ENCODE measurements around the gene MUSTN1. TPM values are rescaled to one million over a fixed set of nuclear protein-coding genes. Genes with fewer than 3 reads are reported as not detected.

MUSTN1 gene
- total and polyA plus RNA-seq, 3 donors from 2014 or later: 3.5 to 21.7 (median 3.6) TPM

DNA sequence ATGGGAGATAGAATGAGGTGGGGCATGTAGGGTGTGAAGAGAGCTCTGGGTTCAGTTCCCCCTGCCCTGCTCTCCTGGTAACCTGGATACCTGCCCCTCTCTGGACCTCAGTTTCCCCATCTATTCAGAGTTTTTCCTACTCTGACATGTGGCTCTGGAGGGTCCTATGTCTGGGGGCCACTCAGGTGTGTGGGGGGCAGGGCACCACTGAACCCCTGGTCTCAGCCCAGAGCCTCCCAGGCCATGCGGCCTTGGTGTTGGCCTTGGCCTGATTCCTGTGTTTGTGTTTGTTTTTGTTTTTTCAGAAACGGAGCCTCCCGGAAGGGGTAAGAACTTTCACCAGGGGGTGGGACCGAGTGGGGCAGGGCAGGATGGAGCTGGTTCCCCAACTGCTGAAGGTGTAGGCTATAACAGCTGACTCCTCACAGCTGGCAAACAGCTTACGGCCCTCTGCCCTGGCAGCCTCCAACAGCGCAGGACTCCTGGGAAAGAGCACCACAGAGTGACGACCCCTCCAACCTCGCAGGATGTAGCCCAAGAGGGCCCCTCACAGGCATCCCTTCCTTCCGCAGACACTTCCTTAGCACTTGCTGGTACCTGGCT, 39.4 kb downstream of the MUSTN1 start:
- Histone ChIP-seq H3K27ac (no peak overlapping the region), H3K36me3 (ENCODE audit: low read depth, missing control alignments) (no peaks in the 10 kb centered on the region), H3K4me3 (no peak overlapping the region), H3K9me3 (no peaks in the 10 kb centered on the region), H3K27me3 (no peaks in the 10 kb centered on the region), H3K4me1 (no peaks in the 10 kb centered on the region)
- TF ChIP-seq, protein P1, sequence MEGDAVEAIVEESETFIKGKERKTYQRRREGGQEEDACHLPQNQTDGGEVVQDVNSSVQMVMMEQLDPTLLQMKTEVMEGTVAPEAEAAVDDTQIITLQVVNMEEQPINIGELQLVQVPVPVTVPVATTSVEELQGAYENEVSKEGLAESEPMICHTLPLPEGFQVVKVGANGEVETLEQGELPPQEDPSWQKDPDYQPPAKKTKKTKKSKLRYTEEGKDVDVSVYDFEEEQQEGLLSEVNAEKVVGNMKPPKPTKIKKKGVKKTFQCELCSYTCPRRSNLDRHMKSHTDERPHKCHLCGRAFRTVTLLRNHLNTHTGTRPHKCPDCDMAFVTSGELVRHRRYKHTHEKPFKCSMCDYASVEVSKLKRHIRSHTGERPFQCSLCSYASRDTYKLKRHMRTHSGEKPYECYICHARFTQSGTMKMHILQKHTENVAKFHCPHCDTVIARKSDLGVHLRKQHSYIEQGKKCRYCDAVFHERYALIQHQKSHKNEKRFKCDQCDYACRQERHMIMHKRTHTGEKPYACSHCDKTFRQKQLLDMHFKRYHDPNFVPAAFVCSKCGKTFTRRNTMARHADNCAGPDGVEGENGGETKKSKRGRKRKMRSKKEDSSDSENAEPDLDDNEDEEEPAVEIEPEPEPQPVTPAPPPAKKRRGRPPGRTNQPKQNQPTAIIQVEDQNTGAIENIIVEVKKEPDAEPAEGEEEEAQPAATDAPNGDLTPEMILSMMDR (IDR thresholded peaks at IDR 0.05): no peak
- TF ChIP-seq POLR2A (IDR thresholded peaks at IDR 0.05): no peak
- 51% methylated on average over 7 to 9 of the region's 9 CpGs for whole genome bisulfite sequencing, 2 donors
- DNase-seq: no peak
- intact Hi-C loops (cut with DNase I; ENCODE audit: low total_unique reads): no loop called here

DNA sequence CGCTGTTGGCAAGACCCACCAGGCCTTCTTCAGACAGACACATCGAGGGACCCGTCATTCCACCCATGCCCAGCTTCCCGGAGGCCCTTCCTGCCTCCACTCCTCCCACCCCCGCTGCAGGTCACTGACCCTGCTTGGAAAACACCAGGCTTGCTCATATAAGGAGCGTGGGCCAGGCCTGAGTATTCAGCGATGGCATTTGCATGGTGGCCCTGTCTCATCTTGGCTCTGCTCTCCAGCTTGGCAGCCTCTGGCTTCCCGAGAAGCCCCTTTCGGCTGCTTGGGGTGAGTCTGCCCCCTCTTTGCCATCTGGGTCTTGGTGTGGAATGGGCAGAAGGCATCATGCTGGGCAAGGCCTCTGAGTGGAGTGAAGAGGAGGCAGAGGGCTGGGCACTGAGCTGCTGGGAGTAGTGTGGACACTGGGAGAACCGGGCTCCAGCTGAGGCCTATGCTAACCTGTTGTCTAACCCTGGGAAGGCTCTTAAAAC, 40.2 kb downstream of the MUSTN1 start, which contains the start of gene ITIH3:
ITIH3 (plus strand) TSS at position 185 of the 488 bp plus-strand sequence; CDS start at position 193, 8 bp downstream.
- 87 to 88% methylated on average over 7 to 10 of the region's 10 CpGs for WGBS, 2 donors
- no peaks in the 10 kb centered on the region for H3K27me3 ChIP-seq
- no peak within 1 kb of the TSS for H3K4me3 ChIP-seq
- no peak for DNase-seq
- no peaks in the 10 kb centered on the region for H3K9me3 ChIP-seq
- H3K27ac ChIP-seq: no peak within 1 kb of the TSS
- intact Hi-C loops (cut with DNase I; ENCODE audit: low total_unique reads): no loop called here
- no peaks in the 10 kb centered on the region for H3K4me1 ChIP-seq
- H3K36me3 ChIP-seq (ENCODE audit: low read depth, missing control alignments): no peaks in the 10 kb centered on the region
- TF ChIP-seq, protein P1 (IDR thresholded peaks at IDR 0.05): no peak
- no peak for TF ChIP-seq POLR2A (IDR thresholded peaks at IDR 0.05)

DNA sequence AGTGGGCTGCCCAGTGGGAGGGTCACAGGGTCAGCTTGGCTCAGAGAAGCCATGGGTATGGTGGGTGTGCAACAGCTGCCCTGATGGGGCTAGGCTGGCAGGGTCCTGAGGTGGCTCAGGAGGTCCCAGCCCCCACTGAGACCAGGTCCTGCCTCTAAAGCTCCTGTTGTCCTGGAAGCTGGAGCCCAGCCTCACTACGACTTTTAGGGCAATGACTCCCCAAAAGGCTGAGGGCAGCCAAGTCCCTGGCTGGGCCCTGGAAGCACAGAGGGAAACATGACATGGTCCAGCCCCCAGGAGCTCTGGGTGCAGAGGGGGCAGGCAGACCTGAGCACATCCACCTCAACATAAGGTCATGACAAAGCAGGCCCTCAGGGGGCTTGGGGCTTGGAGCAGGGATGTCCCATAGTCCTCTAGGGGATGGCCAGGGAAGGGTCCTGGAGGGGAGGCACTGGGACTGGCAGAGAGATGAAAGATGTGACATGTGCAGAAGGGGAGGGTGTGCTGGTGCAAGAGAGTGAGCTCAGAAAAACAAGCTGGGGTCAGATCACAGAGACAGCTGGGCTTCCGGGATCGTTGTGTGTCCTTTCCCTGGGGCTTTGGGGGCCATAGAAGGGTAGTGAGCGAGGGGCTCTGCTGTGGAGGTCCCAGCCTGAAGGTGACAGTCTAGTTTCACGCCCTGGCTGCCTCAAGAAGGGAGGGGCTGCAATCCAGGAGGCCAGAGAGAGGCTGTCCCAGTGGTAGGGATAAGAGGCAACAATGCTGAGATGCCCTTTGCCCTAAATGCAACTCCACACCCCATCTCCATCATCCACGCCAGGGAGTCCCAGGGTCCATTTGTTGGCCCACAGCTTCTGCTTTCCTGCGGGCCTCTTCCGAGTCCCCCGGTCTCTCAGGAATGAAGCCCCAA, 40.9 kb downstream of the MUSTN1 start:
- Histone ChIP-seq H3K36me3 (ENCODE audit: low read depth, missing control alignments) (no peaks in the 10 kb centered on the region), H3K4me3 (no peak overlapping the region), H3K9me3 (no peaks in the 10 kb centered on the region), H3K27ac (no peak overlapping the region), H3K4me1 (no peaks in the 10 kb centered on the region), H3K27me3 (no peaks in the 10 kb centered on the region)
- 88 to 96% methylated on average over 7 to 9 of the region's 9 CpGs for WGBS, 2 donors
- TF ChIP-seq POLR2A (IDR thresholded peaks at IDR 0.05): no peak
- TF ChIP-seq, protein P1 (IDR thresholded peaks at IDR 0.05): no peak
- intact Hi-C loops (cut with DNase I; ENCODE audit: low total_unique reads): no loop called here
- no peak for DNase-seq

DNA sequence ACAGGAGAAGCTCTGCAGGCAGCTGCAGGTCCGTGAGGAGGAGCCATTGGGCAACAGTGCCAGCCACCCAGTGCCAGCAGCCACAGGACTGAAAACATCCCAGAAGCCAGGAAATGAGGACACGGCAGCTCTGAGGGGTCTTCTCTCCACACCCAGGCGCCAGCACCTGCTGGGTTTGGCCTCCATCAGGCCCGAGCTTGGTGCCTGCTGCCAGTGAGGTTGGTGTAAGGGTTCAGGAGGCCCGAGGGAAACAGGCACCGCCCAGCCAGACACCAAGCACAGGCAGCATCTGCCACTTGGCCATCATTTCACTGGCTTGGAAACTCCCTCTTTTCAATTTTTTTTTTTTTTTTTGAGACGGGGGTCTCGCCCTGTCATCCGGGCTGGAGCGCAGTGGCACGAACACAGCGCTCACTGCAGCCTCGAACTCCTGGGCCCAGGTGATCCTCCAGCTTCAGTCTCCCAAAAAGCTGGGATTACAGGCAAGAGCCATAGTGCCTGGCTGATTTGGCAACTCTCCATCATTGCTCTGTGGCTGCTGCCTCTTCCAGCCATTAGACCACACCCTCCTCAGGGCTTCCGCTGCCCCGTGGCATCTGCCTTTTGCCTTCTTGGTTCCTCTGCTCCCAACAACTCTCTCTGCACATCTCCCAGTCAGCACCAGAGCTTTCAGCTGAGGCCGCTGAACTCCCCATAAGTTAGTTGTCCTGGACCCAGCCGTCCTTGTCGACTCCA, 41.7 kb downstream of the MUSTN1 start:
- intact Hi-C loops (cut with DNase I; ENCODE audit: low total_unique reads): no loop called here

More for the DNA sequence above, 41.7 kb downstream of the MUSTN1 start:
- no peak overlapping the region for H3K4me3 ChIP-seq
- DNase-seq: no peak
- H3K27me3 ChIP-seq: no peaks in the 10 kb centered on the region
- H3K36me3 ChIP-seq (ENCODE audit: low read depth, missing control alignments): no peaks in the 10 kb centered on the region
- H3K4me1 ChIP-seq: no peaks in the 10 kb centered on the region
- WGBS, 2 donors: 81 to 89% methylated on average over 15 to 18 of the region's 18 CpGs
- no peaks in the 10 kb centered on the region for H3K9me3 ChIP-seq
- H3K27ac ChIP-seq: no peak overlapping the region
- TF ChIP-seq, protein P1 (IDR thresholded peaks at IDR 0.05): no peak
- no peak for TF ChIP-seq POLR2A (IDR thresholded peaks at IDR 0.05)

All from testis (tissue), 3 donors.